Adrenal gland (tissue), 5 donors: ENCODE data around the gene OLFM2.

Experiments
- CTCF ChIP-seq, 6 experiments: fragments of 450-650 bp in 4 of 6; fragments of 200-600 bp in 2 of 6; sonication (generic) in 1 of 6; IDR thresholded peaks; 1 replicate in 5 of 6; 2 replicates in 1 of 6; pipeline versions ENCODE4 v1.5.1 to v1.8.0; 2016 to 2021; ENCODE audit warnings: antibody characterized with exemption in 6 of 6, mild to moderate bottlenecking in 2 of 6, moderate library complexity in 1 of 6
- POLR2A ChIP-seq, 2 donors: fragments of 450-650 bp; IDR thresholded peaks; one replicate each; pipeline ENCODE4 v1.6.1; 2017; ENCODE audit warnings: antibody characterized with exemption in 2 of 2, mild to moderate bottlenecking in 2 of 2, moderate library complexity in 1 of 2
- donor health status: DM: no; HTN: no; CAD: no.

DNA sequence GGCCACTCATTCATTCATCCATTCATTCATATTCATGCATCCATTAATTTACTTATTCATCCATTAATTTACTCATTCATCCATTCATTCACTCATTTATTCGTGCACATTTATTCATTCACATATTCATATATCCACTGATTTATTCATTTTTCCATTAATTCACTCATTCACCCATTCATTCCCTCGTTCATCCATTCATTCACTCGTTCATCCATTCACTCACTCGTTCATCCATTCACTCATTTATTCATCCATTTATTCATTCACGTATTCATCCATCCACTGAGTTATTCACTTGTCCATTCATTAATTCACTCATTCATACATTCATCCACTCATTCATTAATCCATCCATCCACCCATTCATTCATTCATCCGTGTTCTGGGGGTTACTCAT lies 35.8 kb upstream of the OLFM2 start:
- TF ChIP-seq CTCF (IDR thresholded peaks at IDR 0.05) = no peak
- no peak for TF ChIP-seq POLR2A (IDR thresholded peaks at IDR 0.05)
